Peyer's patch (tissue), 4 donors: Measurements from ENCODE around the gene MAML1.

Source experiments
- CTCF ChIP-seq, 6 experiments: fragments of 450-650 bp in 4 of 6; fragments of 200-600 bp in 2 of 6; sonication (generic) in 1 of 6; IDR thresholded peaks; one replicate each; pipeline ENCODE4 v1.5.1; 2017 to 2019; ENCODE audit warnings: antibody characterized with exemption in 6 of 6, mild to moderate bottlenecking in 3 of 6, moderate library complexity in 1 of 6
- POLR2A ChIP-seq, 2 donors: fragments of 450-650 bp; IDR thresholded peaks; one replicate each; pipeline ENCODE4 v1.5.1; 2017; ENCODE audit warnings: antibody characterized with exemption in 2 of 2, mild to moderate bottlenecking in 2 of 2, moderate library complexity in 2 of 2

- TF ChIP-seq CTCF (IDR thresholded peaks at IDR 0.05) (no peak), POLR2A (IDR thresholded peaks at IDR 0.05) (no peak)
Measured at GRCh38 chr5:179804555-179804947, 71.9 kb downstream of the MAML1 start.
